ENCODE results near the gene NMRK1.

The NMRK1 gene

GRCh38 chr9:75088646-75089372 lies 854 bp upstream of the NMRK1 start (continued):
- no peak for TF ChIP-seq PRDM4 (tag by site-specific recombination; IDR thresholded peaks at IDR 0.05)
- no peak for TF ChIP-seq AEBP2 (tag by site-specific recombination; IDR thresholded peaks at IDR 0.05; ENCODE audit: borderline replicate concordance)
- TF ChIP-seq ZBTB26 (tag by site-specific recombination; optimal IDR thresholded peaks at IDR 0.05), result peak; percentile 43
- 0 out of 2 replicates have a peak, but pooled peaks have one; percentile 43 for TF ChIP-seq ZNF600 (tag by site-specific recombination; IDR thresholded peaks at IDR 0.05)
- no peak for TF ChIP-seq ZNF214 (tag by site-specific recombination; IDR thresholded peaks at IDR 0.05; ENCODE audit: borderline replicate concordance)
- TF ChIP-seq ZNF843 (tag by site-specific recombination; IDR thresholded peaks at IDR 0.05), result no peak
- TF ChIP-seq ZNF324 (tag by site-specific recombination; IDR thresholded peaks at IDR 0.05), result no peak
- no peak for TF ChIP-seq HOXA7 (CRISPR knock-in tag; IDR thresholded peaks at IDR 0.05; ENCODE audit: borderline replicate concordance)
- no peak for TF ChIP-seq ZSCAN5A (tag by site-specific recombination; IDR thresholded peaks at IDR 0.05)
- no peak for TF ChIP-seq ZNF274 (IDR thresholded peaks at IDR 0.05; ENCODE audit: low read length)
- no peak for TF ChIP-seq ZNF274 (tag by site-specific recombination; IDR thresholded peaks at IDR 0.05; ENCODE audit: borderline replicate concordance)
- no peak for TF ChIP-seq ZNF239 (tag by site-specific recombination; IDR thresholded peaks at IDR 0.05)
- TF ChIP-seq REST (tag by site-specific recombination; IDR thresholded peaks at IDR 0.05), result no peak
- no peak for TF ChIP-seq ZNF776 (tag by site-specific recombination; IDR thresholded peaks at IDR 0.05; ENCODE audit: borderline replicate concordance)
- TF ChIP-seq ZNF211 (tag by site-specific recombination; IDR thresholded peaks at IDR 0.05; ENCODE audit: low read depth), result no peak
- TF ChIP-seq ZBTB6 (tag by site-specific recombination; IDR thresholded peaks at IDR 0.05), result no peak
- TF ChIP-seq ZNF248 (tag by site-specific recombination; IDR thresholded peaks at IDR 0.05), result no peak
- TF ChIP-seq ZBTB49 (tag by site-specific recombination; IDR thresholded peaks at IDR 0.05; ENCODE audit: low read depth), result no peak
- no peak for TF ChIP-seq ZBTB1 (tag by site-specific recombination; IDR thresholded peaks at IDR 0.05)
- TF ChIP-seq ZNF645 (tag by site-specific recombination; IDR thresholded peaks at IDR 0.05), result no peak
- no peak for TF ChIP-seq ZNF660 (tag by site-specific recombination; IDR thresholded peaks at IDR 0.05)
- TF ChIP-seq INSM2 (tag by site-specific recombination; IDR thresholded peaks at IDR 0.05), result no peak

Data from HEK293 (cell line).